OCI-LY1 (cell line): ENCODE measurements around the gene KHDRBS1.
"Not testable (repeated sequence)": the region's sequence is repeated elsewhere in the genome, so short reads cannot be mapped to it uniquely, and the experiment has no call there.

Experiments used
- EZH2 ChIP-seq: fragments of 200-600 bp; sonication (generic), shearing (Covaris generic); IDR thresholded peaks from 2 replicates; pipeline ENCODE4 v1.8.0; 2017; ENCODE audit warnings: borderline replicate concordance, mixed run types, mild to moderate bottlenecking, antibody characterized with exemption, low read length, moderate library complexity, mixed read lengths
- TF ChIP-seq, protein P1 (sequence below): fragments of 200-600 bp; sonication (generic), shearing (Covaris generic); IDR thresholded peaks from 2 replicates; pipeline ENCODE4 v1.5.1; 2017; ENCODE audit warnings: mild to moderate bottlenecking, antibody characterized with exemption, low read length, moderate library complexity, mixed read lengths

DNA sequence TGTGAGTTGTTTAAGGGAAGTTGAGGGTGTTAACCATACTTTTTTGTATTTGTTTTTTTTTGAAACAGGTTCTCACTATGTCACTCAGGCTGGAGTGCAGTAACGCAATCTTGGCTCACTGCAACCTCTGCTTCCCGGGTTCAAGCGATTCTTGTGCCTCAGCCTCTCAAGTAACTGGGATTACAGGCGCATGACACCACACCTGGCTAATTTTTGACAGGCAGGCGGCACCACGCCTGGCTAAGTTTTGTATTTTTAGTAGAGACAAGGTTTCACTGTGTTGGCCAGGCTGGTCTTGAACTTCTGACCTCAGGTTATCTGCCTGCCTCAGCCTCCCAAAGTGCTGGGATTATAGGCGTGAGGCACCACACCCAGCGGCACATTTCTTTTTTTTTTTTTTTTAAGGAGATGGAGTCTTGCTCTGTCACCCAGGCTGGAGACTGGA lies 7.9 kb downstream of the KHDRBS1 start:
- TF ChIP-seq, protein P1, sequence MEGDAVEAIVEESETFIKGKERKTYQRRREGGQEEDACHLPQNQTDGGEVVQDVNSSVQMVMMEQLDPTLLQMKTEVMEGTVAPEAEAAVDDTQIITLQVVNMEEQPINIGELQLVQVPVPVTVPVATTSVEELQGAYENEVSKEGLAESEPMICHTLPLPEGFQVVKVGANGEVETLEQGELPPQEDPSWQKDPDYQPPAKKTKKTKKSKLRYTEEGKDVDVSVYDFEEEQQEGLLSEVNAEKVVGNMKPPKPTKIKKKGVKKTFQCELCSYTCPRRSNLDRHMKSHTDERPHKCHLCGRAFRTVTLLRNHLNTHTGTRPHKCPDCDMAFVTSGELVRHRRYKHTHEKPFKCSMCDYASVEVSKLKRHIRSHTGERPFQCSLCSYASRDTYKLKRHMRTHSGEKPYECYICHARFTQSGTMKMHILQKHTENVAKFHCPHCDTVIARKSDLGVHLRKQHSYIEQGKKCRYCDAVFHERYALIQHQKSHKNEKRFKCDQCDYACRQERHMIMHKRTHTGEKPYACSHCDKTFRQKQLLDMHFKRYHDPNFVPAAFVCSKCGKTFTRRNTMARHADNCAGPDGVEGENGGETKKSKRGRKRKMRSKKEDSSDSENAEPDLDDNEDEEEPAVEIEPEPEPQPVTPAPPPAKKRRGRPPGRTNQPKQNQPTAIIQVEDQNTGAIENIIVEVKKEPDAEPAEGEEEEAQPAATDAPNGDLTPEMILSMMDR, result not testable (repeated sequence)
- not testable (repeated sequence) for TF ChIP-seq EZH2
